ENCODE measurements around the gene LRCH2.
"Not testable (repeated sequence)": the region's sequence is repeated elsewhere in the genome, so short reads cannot be mapped to it uniquely, and the experiment has no call there.

Gene LRCH2, protein sequence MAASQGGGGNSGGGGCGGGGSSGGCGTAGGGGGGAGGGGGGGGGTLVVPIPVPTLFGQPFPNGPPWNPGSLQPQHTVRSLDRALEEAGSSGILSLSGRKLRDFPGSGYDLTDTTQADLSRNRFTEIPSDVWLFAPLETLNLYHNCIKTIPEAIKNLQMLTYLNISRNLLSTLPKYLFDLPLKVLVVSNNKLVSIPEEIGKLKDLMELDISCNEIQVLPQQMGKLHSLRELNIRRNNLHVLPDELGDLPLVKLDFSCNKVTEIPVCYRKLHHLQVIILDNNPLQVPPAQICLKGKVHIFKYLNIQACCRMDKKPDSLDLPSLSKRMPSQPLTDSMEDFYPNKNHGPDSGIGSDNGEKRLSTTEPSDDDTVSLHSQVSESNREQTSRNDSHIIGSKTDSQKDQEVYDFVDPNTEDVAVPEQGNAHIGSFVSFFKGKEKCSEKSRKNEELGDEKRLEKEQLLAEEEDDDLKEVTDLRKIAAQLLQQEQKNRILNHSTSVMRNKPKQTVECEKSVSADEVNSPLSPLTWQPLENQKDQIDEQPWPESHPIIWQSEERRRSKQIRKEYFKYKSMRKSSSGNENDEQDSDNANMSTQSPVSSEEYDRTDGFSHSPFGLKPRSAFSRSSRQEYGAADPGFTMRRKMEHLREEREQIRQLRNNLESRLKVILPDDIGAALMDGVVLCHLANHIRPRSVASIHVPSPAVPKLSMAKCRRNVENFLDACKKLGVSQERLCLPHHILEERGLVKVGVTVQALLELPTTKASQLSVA

DNA sequence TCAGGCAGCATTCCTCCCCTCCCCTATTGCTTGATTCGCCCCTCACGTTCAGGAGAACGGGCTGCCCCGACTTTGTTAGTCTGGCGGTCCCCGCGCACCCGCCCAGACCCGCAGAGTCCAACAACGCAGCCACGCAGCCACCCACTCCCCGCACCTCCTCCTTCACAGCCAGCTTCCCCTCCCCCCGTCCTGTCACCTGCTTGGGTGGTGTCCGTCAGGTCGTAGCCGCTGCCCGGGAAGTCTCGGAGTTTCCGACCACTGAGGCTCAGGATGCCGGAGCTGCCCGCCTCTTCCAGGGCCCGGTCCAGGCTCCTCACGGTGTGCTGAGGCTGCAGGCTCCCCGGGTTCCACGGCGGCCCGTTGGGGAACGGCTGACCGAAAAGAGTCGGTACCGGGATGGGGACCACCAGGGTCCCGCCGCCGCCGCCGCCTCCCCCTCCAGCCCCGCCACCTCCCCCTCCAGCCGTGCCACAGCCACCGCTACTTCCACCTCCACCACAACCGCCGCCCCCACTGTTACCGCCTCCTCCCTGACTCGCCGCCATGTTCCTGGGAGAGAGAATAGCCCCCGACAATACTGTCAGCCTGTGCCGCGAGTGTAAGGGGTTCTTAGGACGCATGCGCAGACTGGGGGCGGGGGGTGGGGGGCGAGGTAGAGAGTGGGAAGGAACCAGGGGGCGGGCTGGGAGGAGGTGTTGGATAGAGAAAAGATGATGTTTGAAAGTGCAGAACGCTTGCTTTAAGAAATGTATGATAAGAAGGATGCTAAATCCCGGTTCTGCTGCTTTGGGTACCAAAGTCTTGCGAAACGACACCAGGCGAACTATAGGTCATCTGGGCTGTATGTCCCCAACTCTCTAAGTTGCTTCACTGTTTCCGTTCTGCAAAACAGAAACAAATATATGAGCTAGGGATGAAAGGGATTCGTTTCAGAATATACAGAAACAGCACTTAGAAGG, at the start of gene LRCH2:
LRCH2 (minus strand) TSS at position 600 of the 959 bp plus-strand sequence; CDS start at position 545, 55 bp downstream.
- H3K4me3 ChIP-seq (ENCODE audit: low read depth, low read length): peak within 1 kb of the TSS; percentile 47

DNA sequence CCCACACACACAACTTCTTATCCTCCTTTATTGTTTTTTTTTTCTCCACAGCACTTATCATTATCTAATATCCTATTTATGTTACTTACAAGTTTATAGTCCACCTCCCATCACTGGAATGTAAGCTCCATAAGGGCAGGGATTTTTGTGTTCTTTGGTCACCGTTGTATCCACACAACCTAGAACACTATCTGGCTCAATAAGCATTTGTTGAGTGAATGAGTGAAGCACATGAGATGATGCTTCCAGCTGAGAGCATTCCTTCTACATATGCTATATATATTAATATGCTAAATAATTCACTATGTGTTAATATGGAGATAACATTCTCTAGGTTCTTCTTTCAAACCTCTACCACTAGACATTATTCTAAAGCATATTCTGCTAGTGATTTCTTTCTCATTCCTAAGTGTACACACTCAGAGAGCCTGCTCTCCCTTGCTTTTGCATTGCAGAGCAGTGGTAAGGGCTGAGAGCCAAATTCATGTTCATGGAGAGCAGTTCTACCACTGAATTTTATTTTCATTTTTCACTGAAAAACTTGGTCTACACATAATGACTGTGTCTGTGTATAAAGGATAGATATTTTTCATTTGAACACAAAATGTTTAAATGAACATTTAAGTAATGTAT, 35.3 kb upstream of the LRCH2 start:
- H3K4me3 ChIP-seq (ENCODE audit: low read depth, low read length): no peak overlapping the region

DNA sequence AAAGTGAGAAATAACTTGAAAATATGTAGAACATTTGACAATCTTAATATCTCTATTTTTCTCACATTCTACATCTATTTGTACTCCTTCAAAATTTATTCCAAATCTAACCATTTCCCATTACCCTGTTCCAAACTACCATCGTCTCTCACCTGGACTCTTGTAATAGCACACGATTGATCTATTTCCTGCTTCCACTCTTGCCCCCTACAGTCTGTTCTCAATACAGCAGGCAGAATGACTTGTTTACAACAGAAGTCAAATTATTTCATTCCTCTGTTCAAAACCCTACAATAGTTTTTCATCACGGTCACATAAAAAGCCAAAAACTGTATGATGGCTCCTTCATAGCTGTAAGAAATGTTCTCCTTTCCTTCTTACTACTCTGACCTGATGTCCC, 34.5 kb upstream of the LRCH2 start:
- no peak overlapping the region for H3K4me3 ChIP-seq (ENCODE audit: low read depth, low read length)

DNA sequence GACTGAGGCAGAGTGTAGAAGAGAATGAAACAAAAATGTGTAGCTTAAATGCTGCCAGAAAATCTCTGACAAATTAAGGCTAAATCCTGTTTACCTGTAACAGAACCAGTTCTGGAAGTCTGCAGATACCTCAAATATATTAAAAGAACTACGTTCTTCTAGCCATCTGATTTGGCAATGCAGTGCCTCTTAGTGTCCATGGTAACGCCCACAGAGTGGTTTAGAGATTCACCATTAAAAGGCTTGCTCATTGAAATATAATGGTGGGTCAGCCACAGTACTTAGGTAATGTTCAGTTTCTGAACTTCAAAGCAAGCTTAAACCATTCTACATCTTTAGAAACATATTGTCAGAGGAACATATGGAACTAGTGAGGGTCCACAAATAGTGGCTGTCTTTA, 32.4 kb upstream of the LRCH2 start:
- H3K4me3 ChIP-seq (ENCODE audit: low read depth, low read length): no peak overlapping the region

DNA sequence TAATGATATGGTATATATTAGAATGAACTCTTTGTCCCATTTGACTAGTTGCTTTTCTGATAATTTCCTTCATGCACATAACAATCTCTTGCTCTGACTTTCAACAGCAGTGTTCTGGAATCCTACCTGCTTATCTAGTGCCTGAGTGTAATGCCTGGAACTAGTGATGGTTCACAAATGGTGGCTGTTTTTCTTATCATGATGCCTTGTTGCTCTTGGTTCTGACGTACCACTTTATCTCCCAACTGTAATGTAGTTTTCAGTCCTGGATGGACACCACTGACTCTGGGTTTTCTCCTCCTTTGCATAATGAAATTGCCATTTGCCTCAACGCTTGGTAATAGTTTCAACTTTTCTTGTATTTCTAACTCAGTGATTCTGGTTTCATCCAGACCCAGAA, 30.1 kb upstream of the LRCH2 start:
- H3K4me3 ChIP-seq (ENCODE audit: low read depth, low read length): no peak overlapping the region

DNA sequence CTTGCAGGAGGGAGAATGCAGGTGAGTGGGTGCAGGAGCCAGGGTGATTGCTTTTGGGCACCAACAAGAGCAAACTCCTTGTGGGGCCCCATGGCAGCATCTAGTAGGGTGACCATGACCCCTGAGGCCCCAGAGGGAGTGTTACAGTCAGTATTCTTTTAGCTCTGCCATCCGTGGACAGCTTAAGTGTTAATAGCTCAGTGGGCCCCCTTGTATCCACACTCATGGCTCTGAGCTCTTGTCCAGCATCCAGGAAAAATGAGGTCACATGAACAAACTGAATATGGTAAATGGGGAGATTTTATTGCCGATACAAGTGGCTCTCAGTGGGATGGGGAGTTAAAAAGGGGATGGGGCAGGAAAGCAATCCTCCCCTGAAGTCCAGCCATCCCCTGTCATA, 27.3 kb upstream of the LRCH2 start:
- H3K4me3 ChIP-seq (ENCODE audit: low read depth, low read length): no peak overlapping the region

DNA sequence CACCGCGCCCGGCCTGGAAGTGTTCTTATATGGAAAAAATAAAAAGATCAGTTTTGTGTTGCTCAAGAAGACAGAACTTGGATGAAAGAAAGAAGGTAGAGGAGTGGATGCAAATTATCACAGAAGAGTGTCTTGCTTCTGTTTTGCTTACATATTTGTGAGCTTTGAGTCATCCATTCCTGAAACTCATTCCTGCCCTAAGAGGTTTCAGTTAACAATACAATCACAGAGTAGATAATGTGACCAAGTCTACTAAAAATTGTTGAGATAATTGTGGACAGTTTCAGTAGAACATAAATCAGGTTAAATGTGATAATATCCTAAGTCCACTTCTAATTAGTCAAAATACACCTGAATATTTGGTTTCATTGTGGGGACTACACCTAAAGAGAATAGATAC, 26.4 kb upstream of the LRCH2 start:
- H3K4me3 ChIP-seq (ENCODE audit: low read depth, low read length): no peak overlapping the region

DNA sequence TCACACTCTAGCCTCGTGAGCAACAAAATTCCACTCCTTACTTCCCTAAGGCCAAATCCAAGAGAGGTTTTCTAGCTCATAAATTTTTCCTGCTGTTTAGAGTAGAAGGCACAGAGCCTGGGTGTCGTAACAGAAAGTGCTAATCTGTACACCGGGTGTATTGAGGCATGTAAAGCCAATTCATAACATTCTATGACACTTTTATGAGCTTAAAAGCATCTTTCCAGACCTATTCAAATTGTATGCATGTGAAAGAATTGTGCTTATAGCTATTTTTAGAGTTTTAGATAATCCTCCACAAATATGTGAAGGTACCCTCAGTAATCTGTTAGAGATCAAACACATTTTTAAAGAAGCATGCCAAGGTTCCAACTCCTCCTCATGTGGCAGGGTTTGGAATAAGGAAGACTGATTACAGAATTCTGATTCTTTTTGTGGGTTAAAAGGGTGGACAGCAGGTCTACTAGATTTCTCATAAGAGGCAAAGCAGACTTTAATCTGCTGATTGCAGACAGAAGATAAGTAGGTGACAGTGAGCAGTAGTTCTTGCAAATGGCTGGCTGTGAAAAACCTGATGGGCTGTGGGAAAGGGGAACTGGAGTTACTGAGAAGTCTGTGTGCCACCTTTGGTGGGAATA, 25.5 kb upstream of the LRCH2 start:
- H3K4me3 ChIP-seq (ENCODE audit: low read depth, low read length): no peak overlapping the region

DNA sequence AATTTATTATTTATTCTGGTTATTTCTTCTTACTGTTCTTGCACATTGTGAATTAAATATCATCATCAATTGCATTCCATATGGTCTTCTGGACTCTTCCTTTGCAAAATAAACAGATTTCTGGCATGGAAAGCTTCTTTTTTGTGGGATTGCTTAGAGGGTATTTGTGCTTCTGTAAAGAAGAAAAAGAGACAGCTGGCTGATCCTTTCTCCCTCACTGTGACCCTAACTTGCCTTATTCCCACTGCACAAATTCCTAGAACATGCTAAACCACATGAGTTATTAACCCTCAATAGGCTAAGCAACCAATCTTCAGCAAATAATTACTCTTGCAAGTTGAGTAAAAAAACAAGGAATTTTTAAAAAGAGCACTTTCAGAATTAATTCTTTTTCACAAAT, 23.8 kb upstream of the LRCH2 start:
- H3K4me3 ChIP-seq (ENCODE audit: low read depth, low read length): no peak overlapping the region

DNA sequence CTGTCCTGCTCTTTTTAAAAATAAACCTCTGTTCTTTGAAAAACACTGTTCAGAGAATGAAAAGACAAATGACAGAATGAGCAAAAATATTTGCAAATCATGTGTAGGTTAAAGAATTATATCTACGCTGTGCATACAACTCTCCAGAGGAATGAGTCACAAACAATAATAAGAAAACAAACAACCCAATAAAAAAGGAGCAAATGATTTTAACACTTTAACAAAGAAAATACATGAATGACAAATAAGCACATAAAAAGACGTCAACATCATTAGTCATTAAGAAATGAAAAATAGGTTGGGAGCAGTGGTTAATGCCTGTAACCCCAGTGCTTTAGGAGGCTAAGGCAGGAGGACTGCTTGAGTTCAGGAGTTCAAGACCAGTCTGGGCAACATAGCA, 21.1 kb upstream of the LRCH2 start:
- H3K4me3 ChIP-seq (ENCODE audit: low read depth, low read length): no peak overlapping the region

DNA sequence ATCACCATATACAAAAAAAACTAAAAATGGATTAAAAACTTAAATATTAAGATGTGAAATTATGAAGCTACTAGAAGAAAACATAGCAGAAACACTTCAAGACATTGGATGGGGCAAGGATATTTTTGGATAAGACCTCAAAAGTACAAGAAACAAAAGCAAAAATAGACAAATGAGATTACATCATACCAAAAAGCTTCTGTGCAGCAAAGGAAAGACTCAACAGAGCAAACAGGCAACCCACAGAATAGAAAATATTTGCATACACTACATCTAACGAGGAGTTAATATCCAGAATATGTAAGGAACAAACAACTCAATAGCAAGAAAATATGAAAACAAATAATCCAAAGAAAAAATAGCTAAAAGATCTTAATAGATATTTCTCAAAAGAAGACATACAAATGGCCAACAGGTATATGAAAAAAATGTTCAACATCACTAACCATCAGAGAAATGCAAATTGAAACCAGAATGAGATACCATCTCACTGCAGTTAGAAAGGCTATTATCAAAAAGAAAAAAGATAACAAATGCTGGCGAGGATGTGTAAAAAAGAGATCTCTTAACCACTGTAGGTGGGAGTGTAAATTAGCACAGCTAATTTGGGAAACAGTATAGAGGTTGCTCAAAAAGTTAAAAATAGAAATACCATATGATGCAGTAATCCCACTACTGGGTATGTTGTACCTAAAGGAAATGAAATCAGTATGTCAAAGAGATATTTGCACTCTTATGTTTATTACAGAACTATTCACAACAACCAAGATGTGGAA, 17.8 kb upstream of the LRCH2 start:
- no peak overlapping the region for H3K4me3 ChIP-seq (ENCODE audit: low read depth, low read length)

DNA sequence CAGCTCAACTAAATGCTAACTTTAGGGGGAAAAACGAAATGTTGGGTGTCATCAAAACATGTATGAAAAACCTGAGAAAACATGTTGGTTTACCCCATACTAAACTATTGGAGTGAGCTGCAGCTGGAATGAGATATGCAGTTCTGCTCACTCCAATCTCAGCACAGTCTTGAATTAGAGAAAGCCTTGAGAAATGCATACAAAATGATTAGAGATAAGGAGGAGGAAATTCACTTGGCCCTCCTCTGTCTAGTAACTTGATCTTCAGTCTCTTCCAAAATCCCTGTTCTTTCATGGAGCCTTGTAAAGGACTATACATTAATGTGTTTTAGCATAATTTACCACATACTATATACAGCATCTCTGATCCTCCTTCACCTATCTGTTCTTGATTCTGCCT, 3.2 kb upstream of the LRCH2 start:
- no peak overlapping the region for H3K4me3 ChIP-seq (ENCODE audit: low read depth, low read length)

DNA sequence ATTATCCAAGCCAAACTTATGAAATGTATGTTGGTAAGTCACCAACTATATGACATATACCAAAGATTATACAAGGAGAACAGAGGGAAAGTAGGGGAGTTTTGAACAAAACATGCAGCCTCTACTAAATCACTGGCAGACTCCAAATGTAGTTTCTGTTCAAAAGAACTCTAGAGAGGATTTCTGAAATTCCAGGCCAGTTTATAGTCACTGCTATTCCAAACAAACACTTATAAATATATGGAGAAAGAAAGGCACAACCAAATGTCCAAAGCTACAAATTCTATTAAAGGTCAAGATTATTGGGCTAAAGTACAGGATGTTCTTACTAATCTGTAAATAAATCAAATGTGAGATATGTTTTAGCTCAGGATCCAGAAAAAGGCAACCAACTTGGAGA, 2.7 kb upstream of the LRCH2 start:
- no peak overlapping the region for H3K4me3 ChIP-seq (ENCODE audit: low read depth, low read length)

DNA sequence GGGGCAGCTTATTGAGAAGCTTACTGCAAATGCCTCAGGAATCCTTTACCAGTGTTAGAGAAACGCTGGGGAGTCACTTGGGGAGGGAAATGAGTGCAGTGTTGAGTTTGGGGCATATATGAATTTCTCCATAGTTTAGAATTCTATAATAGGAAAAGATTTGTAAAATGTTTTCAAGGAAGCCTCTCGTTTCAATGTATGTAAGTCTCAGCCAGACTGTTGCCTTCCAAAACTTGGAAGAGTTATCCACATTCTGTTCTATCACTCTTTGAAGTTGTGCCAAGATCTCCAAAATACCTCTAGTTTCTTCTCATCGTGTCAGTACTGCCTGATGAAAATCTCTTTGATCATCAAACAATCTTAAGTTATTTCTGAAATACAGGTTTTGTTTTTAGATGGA, 565 bp upstream of the LRCH2 start:
- peak overlapping the region; percentile 46 for H3K4me3 ChIP-seq (ENCODE audit: low read depth, low read length)

DNA sequence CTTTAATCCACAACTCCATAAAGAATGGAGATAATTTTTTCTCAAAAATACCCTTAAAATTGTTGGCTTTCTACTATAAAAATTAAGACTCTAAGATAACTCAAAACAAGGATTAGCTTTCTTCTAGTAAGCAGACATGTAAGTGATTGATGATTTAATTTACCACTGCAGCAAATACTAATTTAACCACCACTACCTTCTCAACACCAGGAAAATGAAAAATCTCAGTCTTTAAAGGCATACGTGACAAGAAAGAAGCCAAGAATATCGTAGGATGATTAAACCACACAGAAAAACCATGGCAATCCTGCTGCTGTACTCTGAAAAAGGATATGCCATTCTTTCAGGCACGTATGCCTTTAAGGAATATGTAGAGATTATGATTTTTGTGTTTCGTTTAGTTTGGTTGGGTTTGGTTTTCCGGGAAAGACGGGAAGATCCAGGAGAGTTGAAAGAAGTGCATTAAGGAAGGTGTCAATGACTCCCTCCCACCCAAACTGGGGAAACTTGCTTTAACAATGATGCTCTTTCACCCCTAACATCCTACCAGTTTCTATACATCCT, 881 bp downstream of the LRCH2 start:
- H3K4me3 ChIP-seq (ENCODE audit: low read depth, low read length): peak overlapping the region; percentile 47

DNA sequence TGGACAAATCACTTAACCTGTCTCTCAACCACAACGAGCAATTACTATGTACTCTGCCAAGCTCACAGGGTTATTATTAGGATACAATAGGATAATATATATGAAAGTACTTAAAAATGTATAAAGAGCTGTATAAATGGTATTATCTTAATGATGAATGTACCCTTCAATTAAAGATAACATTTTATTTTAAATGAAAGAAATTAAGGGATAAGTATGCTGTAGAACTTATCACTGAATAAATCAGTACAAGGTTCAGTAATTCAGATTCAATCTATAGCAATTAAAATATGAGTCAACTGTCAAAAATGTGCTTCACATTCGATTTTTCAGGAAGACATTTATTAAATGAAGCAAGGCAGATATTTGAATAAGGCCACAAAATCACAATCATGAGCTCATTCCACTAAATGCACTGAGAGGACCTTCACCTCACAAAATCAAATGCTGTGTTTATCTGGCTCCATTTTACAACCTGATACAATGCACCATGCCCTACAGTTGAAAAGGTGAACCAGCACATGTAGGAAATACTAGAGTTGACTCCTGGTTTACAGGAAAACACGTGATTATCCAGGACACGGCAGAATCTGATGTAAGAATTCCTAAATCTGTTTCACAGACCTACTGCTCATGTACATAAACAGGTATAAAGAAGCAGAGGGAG, 4.4 kb downstream of the LRCH2 start:
- H3K4me3 ChIP-seq (ENCODE audit: low read depth, low read length): no peak overlapping the region

DNA sequence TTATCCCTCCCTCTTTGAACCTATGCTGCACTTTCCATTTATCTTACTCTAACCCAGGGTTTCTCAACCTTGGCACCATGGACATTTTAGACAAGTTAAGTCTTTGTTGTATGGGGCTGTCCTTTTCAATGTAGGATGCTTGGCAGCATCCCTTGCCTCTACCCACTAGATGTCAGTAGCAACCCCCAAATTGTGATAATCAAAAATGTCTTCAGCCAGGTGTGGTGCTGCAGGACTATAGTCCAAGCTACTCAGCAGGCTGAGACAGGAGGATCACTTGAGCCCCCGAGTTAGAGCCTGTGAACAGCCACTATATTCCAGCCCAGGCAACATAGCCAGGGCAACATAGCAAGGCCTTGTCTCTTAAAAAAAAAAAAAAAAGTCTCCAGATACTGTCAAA, 7.0 kb downstream of the LRCH2 start:
- no peak overlapping the region for H3K4me3 ChIP-seq (ENCODE audit: low read depth, low read length)

DNA sequence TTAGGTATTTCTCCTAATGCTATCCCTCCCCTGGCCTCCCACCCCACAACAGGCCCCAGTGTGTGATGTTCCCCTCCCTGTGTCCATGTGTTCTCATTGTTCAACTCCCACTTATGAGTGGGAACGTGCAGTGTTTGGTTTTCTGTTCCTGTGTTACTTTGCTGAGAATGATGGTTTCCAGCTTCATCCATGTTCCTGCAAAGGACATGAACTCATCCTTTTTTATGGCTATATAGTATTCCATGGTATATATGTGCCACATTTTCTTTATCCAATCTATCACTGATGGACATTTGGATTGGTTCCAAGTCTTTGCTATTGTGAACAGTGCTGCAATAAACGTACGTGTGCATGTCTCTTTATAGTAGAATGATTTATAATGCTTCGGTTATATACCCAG, 16.6 kb downstream of the LRCH2 start:
- H3K4me3 ChIP-seq (ENCODE audit: low read depth, low read length): not testable (repeated sequence)

DNA sequence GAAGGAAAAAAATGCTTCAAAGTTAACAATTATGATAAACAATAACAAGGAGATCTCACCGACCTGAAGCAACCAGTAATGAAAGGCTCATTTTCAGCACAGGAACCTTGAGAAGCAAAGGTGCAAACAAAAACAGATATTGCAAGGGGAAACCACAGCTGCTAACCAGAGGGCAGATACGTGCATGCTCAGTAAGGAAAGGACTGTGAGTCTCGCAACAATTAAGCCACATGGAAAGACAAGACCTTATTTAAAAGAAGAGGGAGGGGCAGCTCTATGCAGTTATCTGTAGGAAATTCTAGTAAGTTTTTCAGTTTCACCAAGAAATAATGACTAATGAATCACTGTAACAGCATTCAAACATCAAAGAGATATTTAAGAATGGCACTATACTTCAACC, 19.3 kb downstream of the LRCH2 start:
- no peak overlapping the region for H3K4me3 ChIP-seq (ENCODE audit: low read depth, low read length)
